Inferior parietal cortex (tissue), 1 donor: ENCODE data around the gene ZDHHC12.

ENCODE experiments used
- DNase-seq: peaks from one replicate; pipeline ENCODE4 v3.0.0-alpha.2; 2016; ENCODE audit errors: extremely low spot score

The ZDHHC12 gene

DNA sequence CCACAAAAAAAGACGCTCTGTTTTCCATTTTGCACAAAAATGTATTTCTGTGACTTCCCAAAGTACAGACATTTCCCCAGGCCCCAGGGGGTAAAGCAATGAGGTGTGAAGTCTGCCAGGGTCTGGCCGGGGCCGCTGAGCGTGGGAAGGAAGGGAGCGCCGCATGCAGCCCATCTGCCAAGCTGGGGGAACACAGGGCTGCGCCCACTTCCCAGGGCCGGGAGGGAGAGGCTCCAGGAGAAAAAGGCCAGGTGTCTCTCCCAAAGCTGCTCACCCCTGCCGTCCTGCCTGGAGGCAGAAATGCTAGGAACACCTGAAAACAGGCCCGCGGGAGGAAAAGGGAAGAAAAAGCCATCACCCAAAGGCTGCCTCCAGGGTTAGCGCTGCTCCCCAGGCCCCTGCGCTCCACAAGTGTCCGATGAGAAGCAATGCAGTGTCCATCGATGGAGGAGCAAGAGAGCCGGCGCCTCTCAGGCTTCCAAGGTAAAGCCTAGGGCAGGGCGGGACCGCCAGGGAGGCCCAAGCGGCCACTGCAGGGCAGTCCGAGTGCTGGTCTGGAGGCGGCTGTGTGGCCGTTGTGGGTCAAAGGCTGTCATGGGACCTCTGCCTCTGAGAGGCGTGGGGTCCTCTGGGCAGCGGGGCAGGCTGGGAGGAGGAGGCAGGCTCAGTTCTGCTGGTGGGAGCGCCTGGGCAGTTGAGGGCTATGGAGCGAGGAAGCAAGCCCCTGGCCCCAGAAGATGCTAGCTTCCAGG is 6.0 kb upstream of the ZDHHC12 start:
- no peak for DNase-seq

DNA sequence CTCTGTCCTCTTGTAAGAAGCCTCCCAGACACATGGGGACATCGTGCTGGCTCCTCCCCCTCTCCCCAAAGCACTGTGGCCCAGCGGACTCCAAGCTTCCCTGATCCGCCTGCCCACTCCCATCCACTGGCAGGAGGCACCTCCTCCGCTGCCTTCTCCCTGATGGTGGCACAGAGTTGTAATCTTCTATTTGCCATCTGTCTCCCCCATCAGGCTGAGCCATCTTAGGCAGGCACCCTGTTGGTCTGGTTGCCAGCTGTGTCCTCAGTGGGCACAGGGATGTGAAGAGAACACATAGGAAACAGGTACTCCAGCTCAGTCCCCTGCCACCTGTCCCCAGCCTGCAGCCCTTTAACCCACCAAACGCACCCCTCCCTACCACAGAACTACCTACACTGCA is 5.4 kb upstream of the ZDHHC12 start:
- no peak for DNase-seq

DNA sequence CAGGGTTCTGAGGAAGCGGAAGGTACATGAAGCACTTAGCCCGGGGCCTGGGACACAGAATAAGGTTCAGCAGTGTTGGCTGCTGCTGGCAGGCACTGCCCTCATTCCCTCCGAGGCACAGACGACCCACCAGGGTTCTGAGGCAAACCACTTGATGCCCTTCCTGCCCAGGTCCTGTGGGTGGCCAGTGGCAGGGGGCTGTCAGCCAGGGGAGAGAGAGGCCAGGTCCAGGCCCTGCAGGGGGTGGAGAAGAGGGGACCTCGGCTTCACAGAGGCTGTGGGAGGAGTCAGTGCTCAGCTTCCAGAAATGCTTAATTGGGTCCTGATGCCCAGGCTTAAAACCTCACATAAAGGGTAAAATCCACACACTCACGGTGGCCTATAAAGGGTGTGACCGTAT is 4.4 kb upstream of the ZDHHC12 start:
- DNase-seq = no peak

DNA sequence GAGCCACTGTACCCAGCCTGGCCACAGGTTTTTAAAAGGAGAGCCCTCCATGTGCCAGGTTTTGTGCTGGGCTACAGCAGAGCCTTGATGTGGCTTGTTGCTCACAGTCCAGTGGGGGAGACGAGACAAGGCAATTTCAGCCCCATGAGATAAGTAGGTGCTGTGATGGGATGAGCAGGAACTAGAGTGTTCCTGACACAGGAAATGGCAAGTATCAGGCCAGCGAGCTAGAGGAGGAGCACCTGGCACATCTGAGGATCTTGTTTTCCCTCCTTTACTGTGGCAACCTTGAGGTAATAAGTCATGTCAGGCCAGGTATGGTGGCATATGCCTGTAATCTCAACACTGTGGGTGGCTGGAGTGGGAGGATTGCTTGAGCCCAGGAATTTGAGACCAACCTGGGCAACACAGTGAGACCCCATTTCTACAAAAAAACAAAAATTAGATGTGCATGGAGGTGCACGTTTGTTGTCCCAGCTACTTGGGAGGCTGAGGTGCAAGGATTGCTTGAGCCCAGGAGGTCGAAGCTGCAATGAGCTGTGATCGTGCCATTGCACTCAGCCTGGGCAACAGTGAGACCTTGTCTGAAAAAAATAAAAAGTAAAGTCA is 3.8 kb upstream of the ZDHHC12 start:
- no peak for DNase-seq

DNA sequence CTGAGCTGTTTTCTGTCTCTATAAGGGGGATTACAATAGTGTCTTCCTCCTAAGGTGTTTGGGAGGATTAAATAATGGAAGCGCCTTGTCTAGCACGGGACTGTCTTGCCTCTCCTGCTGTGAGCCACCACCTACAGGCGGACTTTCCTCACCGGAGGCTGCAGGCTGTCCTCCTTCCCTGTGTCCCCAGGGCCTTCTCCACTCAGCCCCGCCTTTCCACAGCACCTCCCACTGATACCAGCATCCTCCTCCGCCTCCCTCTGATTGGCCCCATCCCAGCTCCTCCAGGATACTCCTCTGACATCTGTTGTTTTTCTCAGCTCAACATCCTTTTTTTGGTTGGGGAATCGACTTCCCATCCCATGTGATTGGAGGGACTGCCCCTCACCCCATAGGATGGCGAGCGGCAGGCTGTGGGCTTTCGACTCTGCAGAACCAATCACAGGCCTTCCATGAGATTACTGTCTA is 851 bp upstream of the ZDHHC12 start:
- peak; percentile 68 for DNase-seq

DNA sequence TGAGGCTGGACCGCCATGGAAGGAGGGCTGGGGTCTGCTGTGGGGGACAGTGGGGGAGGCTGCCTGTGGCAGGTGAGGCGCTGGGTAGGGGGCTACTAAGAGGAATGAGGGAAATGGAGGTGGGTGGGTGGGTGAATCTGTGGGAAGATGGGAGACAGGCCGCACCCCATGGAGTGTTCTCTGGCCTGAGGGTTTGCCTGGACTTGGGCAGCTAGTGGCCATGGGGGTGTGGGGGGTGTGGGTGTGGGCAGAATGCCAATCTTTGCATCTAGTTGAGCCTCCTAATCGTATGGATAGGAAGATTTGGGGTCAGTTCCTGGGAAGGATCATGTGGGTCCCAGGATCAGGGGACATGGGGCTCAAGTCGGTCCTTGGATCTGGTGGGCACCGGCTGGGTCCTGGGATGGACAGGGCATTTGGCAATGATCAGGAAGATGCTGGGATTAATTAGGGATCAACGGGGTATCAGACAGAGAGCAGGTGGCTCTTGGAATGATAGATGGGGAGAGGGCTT is 518 bp downstream of the ZDHHC12 start:
- DNase-seq = no peak

DNA sequence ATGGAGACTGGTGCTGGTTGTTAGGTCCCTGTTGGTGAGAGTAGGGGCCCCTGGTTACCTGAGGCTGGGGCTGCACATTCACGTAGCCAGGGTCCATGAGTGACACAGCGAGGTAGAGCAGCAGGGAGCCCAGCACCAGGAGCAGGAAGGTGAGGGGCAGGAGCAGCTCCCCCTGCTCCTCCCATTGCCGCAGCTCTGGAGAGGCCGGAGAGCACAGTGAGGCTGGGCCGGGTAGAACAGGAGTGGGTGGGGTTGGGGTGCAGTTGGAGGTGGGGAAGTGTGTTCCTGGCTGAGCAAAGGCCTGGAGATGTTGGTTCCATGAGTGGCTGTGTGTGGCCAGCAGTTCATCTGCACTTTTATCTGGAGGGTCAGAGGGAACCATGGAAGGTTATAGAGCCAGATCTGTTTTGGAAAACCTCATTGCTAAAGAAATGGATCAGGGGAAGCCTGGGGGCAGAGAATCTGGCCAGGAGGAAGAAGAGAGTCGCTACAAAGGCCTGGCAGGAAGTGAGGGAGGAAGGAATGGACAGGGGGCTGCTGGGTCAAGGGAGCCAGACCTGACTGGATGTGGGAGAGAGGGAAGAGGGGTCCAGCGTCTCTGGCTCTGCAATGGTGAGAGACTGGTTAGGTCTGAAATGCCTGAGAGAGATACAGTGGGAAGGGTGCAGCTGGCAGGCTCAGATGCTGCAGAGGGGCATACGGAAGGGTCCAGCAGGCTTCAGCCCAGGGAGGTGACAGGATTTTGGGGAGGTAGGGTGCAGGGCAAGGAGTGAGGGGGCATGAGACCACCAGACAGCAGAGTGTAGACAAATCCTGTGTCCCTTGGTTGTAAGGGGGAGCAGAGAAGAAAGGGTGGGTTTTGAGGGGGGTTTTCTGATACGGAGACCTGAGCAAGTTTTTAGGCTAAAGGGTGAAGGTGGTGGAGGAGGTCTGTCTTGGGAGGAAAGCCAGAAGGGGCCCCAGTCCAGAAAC is 1.3 kb downstream of the ZDHHC12 start:
- DNase-seq = no peak

DNA sequence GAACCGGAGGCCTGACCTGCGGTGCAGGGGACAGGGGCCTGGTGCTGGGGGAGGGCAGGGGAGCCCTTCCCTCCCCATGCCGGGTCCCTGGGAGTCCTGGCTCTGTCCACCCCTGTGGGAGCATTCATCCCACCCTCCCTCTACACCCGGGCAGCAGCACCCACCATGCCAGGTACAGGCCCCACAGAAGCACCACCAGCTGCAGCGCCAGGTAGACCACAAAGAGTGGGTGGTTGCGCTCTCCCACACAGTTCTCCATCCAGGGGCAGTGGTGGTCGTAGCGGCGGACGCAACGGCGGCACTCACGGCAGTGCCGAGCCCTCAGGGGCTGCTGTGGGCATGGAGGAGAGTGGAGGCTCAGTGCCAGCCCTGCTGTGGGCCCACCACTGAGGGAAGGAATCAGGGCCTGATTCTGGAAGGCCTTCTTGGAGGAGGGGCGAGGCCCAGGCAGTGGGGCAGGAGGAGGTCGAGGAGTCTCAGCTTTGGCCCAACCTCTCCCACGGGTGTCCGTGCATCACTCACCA is 2.4 kb downstream of the ZDHHC12 start:
- DNase-seq = no peak

DNA sequence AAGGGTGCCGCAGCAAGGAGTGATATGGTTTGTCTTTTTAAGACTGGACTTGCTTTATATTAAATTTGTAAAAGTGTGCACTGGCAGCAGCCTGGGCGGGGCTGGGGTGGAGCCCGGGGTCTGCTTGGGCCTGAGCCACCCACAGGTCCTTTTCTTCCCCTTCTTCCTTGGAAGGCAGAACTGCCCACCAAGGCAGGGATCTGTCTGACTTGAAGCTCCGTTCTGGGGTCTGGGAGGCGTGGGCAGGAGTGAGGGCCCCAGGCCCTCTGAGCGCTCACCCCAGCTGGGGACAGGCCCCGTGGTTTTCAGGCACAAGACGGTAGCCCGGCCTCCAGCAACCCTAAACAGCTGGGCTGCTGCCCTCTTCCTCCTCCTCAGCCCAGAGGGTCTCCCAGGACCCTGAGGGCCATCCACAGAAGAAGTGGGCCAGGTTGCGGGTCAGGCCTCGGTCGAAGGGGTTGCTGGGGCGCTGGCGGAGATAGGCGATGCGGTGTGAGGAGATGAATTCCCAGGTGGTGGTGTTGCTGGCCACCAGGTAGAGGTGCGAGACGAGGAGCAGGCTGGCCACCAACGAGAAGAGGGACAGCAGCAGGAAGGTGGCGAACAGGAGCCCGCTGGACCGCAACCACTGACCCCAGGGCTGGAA is 3.0 kb downstream of the ZDHHC12 start:
- DNase-seq = no peak

DNA sequence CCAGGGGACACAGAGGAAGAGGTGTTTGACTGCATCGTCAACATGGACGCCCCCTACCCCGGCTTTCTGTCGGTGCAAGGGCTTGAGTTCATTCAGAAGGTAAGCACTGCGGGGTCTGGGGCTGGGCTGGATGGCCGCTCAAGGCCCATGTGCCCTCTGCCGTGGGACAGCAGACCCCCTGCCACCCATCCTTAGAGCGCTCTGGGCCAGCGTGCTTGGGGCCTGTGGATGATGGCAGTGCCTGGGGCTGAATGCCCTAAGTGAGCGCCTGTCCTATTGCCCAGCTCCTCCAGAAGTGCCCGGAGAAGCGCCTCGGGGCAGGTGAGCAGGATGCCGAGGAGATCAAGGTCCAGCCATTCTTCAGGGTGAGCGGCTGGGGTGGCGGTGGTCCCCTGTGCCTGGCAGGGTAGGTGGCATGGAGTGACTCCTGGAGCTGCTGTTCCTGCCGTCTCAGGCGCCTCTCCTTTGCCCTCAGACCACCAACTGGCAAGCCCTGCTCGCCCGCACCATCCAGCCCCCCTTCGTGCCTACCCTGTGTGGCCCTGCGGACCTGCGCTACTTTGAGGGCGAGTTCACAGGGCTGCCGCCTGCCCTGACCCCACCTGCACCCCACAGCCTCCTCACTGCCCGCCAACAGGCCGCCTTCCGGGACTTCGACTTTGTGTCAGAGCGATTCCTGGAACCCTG is 3.9 kb downstream of the ZDHHC12 start:
- DNase-seq = no peak

DNA sequence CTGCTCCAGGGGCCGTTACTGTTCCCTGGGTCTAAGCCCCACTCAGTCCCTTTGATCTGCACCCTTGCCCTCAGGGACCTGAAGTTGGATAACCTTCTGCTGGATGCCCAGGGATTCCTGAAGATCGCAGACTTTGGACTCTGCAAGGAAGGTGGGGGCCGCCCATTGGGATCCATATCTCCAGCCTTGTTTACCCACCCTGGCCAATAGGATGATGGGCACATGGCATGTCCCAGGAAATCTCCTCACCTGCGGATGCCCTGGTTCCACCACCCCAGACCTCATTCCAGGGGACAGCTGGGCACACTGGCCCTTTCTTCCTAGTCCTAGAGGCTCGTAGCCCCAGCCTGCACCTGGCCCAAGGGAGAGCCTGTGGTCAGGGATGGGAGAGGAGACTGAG is 5.5 kb downstream of the ZDHHC12 start:
- no peak for DNase-seq

DNA sequence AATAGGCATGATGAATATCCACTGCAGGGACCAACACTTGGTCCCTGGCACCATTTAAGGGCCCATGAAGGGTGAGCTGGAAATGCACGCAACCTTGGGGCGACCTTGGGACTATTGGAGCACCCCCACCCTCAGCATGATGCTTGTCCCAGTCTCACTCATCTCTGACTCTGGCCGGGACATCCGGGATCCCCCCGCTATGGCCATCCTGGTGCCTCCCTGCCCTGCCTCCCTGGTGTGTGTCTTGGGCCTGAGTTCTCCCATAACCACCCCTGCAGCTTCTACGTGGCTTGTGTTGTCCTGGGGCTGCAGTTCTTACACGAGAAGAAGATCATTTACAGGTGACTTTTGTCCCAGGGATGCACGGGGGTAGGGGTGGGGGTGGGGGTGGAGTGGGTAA is 5.9 kb downstream of the ZDHHC12 start:
- no peak for DNase-seq

DNA sequence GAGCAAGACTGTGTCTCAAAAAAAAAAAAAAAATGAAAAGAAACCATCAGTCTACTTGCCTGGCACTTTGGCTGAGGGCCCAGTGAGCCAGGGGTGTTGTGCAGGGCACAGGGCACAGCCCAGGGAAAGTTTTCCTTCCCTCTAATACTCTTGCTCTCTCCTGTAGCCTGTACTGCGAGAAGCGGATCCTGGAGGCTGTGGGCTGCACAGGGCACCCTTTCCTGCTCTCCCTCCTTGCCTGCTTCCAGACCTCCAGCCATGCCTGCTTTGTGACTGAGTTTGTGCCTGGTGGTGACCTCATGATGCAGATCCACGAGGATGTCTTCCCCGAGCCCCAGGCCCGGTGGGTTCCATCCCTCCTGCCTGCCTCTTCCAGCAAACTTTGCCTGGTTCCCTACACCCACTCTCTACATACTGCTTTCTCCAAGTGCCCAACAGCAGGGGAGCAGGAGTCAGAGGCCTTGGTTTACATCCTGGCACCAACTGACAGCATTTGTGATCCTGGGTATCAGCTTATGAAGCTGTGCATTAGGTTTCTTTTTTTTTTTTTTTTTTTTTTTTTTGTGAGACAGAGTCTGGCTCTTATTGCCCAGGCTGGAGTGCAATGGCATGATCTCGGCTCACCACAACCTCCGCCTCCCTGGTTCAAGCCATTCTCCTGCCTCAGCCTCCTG is 7.2 kb downstream of the ZDHHC12 start:
- no peak for DNase-seq

DNA sequence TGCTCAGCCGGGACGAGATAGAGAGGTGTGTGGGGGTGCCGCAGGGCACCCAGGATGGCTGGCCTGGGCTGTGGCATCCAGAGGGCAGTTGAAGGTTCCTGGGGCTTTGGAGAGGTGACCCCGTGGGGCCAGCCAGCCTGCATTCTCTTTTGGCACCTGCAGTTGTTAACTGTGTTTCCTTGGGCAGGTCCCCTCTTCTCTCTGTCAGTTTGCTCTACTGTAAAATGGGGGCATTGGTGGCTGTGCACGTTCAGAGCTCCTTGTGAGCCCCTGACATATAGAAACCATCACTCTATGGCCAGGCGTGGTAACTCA is 8.5 kb downstream of the ZDHHC12 start:
- DNase-seq = no peak

DNA sequence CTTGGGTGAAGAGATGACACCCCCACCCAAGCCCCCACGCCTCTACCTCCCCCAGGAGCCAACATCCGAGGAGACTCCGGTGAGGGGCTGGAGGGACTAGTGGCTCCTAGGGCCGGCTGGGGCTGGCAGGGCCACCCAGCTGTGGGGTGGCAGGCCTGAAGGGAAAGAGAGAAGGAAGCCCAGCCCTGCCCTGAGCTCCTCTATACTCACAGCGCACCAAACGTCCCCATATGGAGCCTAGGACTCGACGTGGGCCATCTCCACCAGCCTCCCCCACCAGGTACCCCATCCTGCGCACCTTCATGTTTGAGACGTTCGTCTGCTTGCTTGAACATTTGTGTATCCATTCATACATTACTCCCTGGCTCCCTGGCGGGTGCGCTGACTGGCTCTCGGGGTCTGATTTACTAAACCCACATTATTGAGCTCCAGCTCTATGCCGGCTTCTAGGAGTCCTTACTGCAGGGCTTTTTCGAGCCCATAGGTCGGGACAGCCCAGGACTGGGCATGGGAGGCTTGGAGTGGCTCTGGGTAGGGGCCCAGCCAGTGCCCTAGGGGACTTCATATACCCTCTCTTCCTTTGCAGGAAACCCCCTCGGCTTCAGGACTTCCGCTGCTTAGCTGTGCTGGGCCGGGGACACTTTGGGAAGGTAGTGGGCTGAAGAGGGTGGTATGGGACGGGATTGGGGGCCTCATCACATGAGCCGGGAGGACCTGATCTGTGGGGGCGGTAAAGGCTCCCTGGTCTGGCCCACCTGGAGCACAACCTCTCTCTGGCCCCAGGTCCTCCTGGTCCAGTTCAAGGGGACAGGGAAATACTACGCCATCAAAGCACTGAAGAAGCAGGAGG is 9.1 kb downstream of the ZDHHC12 start:
- no peak for DNase-seq

DNA sequence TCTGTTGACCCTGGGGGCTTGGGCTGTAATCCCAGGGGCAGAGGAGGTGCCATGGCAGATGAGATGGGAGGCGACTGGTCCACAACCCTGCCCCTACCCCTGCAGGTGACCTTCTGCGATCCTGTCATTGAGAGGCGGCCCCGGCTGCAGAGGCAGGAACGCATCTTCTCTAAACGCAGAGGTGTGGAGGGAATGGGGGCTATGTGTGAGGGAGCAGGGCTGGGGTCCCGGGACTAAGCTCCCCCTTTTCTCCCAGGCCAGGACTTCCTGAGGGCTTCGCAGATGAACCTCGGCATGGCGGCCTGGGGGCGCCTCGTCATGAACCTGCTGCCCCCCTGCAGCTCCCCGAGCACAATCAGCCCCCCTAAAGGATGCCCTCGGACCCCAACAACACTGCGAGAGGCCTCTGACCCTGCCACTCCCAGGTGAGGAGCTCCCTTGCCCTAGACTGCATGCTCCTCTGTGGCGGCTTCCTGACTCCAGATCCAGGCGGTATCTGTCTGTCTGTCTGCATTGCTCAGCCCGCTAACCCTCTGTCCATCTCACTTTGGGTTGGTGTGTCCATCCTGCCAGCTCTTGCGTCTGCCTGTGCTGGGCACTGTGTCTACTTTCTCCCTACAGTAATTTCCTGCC is 9.9 kb downstream of the ZDHHC12 start:
- no peak for DNase-seq

DNA sequence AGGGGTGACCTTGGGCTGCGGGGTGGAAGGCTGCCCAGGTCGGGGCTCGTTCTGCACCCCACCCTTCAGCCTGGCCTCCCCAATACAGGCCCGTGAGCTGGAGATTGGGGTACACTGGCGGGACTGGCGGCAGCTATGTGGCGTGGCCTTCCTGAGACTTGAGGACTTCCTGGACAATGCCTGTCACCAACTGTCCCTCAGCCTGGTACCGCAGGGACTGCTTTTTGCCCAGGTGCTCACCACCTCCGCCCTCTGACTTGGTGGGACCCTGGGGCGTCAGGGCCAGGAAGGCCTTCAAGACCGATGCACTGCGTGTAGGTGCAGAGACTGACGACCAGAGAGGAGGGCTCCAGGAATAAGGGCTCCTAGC is 10.5 kb downstream of the ZDHHC12 start:
- DNase-seq = no peak

DNA sequence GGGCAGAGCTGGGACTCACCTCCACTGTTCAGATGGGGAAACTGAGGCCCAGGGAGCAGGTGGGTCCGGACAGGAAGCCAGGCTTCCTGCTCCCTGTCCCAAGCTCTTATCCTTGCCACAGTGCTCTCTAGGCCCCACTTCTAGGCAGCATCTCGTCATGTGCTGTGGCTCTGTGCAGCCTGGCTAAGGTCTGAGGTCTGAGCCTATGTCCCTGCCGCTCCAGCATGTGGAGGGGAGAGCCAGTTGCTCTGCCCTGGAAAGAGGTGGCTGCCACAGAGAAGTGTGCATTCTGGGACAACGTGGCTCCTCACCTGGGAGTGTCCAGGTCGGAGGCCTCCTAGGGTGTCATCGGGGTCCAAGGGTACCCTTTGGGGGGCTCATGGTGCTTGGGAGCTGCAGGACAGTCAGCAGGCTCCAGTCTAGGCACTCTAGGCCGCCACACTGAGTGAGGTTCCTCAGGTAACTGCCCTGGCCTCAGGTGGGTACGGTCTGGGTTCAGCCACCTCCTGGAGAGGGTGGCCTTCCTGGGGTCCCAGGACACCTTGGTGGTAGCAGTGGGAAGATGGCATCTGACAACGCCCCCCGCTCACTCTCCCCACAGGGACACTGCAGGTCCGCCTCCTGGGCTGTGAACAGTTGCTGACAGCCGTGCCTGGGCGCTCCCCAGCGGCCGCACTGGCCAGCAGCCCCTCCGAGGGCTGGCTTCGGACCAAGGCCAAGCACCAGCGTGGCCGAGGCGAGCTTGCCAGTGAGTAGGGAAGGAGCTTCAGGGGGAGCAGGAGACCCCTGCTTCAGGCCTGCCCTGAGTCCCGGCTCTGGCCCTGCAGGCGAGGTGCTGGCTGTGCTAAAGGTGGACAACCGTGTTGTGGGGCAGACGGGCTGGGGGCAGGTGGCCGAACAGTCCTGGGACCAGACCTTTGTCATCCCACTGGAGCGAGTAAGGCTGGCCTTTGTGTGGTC is 11.2 kb downstream of the ZDHHC12 start:
- no peak for DNase-seq
